Posterior vena cava (tissue), 2 donors: ENCODE measurements around the gene GAB1. TPM values are rescaled to one million over a fixed set of nuclear protein-coding genes. Genes with fewer than 3 reads are reported as not detected.

ENCODE experiments used
- DNase-seq: peaks from one replicate; pipeline ENCODE4 v3.0.0-alpha.2; 2020; ENCODE audit warnings: low spot score
- intact Hi-C, 2 donors: fragments of 100-400 bp; cut with DNase I; formaldehyde crosslinking; loops; one replicate each; pipeline versions ENCODE4 v1.14.1 to v1.14.2; 2022 to 2023
- long read RNA-seq, 2 donors: library from polyadenylated mRNA; unstranded; transcript quantifications; one replicate each; pipeline ENCODE4 v2.0.0, GENCODE V29; 2020 to 2021
- total RNA-seq, 2 donors: library from RNA; stranded (reverse); fragmentation: NEBNext Ultra II Directional; extraction: Animal tissue kit (Norgen Biotek cat#: 25700); gene quantifications; one replicate each; pipeline ENCODE4 v1.2.1, GENCODE V29; 2021
- donor health status: DM: yes; HTN: yes; CAD: no.
- donor health status: DM: yes; HTN: yes; CAD: no.

GAB1 gene
- 10 to 100 TPM; 36.0 to 36.6 TPM for total RNA-seq
- long read RNA-seq, donor 1, partial matches to known transcripts: 1 of 10 reads
- long read RNA-seq, donor 1, other reads (novel, unspliced or antisense): 8 of 10 reads
- long read RNA-seq, donor 2, partial matches to known transcripts: 1 of 7 reads
- long read RNA-seq, donor 2, other reads (novel, unspliced or antisense): 6 of 7 reads

DNA sequence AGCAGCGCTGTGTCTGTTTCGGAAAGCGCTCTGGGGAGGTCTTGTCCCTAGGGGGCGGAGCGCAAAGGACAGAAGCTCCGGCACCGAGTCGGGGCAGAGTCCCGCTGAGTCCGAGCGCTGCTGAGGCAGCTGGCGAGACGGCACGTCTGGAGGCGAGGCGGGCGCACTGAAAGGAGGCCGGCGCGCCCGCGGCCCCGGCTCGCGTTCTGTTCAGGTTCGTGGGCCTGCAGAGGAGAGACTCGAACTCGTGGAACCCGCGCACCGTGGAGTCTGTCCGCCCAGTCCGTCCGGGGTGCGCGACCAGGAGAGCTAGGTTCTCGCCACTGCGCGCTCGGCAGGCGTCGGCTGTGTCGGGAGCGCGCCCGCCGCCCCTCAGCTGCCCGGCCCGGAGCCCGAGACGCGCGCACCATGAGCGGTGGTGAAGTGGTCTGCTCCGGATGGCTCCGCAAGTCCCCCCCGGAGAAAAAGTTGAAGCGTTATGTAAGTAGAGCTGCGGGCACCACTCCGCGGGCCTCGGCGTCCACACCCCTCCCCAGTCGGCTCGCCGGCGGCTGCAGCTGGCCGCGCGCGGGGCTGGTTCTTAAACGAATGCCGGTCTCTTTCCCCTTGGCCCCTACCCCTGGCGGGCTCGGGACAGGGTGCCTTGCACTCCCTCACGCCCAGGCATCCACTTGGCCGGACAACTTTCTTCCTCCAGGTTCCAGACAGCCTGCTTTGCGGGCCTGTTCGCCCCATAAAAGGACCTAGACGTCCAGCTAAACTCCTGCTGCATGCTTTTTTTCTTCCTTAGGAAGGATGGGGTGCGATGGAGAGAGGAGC lies at the start of gene GAB1:
TSS of gene GAB1 (plus strand) at position 96 of the 819 bp plus-strand sequence. CDS start at position 409, 313 bp downstream.
- intact Hi-C loops: loop anchor here in 1 of 2 donors (5.0 kb wide), 1 partner anchor 130 kb away; no protein-coding TSS in a partner anchor
- DNase-seq: peak; percentile 93

DNA sequence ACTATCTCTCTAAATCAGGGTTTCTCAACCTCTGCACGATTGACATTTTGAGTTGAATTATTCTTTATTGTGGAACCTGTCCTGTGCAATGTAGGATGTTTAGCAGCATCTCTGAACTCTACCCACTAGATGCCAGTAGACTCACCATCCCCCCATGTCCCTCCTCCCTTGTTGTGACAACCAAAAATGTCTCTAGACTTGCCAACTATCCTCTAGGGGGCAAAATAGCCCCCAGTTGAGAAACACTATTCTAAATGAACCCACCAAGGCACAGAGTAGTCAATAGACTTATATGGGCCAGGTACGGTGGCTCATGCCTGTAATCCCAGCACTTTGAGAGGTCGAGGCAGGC lies 49.1 kb upstream of the GAB1 start:
- intact Hi-C loops: no loop called here

DNA sequence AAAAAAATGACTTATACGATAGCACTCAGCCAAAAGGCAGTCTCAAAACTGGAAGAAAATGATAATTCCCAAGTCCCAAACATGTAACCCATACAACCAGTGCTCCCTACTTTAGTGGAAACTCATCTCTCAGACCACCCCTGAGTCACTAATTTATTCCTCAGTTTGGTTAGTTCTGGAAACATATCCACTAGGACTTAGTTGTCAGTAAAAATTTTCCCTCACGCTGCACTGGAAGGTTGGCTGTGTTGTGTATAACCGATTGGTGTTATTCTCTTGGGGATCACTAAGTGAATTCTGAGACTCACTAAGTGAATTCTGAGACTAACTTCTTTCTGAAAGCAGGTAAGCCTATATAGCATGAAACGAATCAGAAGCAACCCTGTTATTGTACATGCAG lies 48.5 kb upstream of the GAB1 start:
- no peak for DNase-seq
- intact Hi-C loops: no loop called here

More for the DNA sequence above, 49.1 kb upstream of the GAB1 start:
- no peak for DNase-seq

DNA sequence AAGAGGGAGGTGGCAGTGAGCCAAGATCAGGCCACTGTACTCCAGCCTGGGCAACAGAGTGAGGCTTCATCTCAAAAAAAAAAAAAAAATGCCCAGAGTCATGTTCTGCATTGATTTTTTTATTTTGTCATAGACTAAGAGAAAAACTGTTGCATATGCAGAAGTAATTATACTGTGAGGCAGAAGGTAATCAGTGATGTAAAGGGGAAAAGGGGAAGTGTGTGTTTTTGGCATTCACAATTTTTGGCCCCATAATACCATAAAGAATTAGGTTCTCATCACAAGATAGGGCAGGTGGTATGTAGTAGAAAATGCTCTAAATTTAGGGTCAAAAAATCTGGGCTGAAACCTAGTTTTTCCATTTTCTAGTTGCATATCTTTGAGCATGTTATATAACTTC lies 47.3 kb upstream of the GAB1 start:
- no peak for DNase-seq
- intact Hi-C loops: no loop called here

DNA sequence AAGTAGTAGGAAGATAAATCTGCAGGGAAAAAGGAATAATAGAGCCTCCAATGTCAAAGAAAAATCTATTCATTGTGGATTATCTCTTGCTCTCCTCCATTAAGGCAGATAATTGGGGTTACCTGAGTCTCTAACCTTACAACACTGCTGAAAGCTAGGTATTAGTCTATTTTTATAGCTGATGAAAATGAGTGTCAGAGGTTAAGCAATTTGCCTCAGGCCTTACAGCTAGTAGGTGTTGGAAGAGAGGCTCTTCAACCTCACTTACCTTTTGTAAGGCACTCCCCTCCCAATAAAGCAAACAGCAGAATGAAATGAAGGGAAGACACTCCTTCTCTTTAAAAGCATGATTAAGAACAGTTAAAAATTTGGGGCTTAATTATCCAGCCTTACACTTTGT lies 45.4 kb upstream of the GAB1 start:
- no peak for DNase-seq
- intact Hi-C loops: no loop called here

DNA sequence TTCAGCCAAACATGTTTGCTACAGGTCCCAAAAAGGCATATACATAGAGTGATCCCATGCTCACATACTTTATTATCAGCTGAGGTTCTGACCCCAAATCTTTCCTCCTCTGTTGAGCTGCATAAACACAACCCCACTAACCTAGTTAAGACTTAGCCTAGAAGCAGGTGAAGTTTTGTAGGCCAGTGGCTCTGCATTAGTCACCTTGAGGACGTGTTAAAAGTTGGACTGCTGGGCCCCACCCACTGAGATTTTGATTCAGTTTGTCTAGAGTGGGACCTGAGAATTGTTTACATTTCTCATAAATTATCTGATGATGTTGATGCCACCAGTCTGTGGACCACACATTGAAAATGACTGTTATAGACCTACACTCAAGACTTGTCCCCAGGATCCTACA lies 43.8 kb upstream of the GAB1 start:
- no peak for DNase-seq
- intact Hi-C loops: no loop called here

DNA sequence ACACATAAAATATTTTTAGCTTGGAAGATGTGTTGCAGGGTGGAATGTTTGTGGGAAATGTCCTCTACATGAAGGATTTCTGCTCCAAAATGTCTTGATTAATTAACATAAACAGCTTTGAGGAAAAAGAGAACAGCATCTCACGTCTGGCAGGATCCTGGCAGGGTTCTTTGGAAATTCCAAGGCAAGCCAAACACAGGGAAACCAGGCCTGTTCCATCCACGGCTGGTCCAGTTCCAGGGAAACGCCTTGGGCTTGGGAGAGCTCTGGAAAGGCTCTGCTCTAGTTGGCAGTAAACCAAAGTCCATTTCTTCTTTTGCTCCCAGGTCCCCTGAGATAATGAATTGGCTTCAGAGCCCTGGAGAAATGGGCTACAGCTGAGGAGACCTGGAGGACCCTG lies 42.4 kb upstream of the GAB1 start:
- intact Hi-C loops: no loop called here
- peak; percentile 92 for DNase-seq

DNA sequence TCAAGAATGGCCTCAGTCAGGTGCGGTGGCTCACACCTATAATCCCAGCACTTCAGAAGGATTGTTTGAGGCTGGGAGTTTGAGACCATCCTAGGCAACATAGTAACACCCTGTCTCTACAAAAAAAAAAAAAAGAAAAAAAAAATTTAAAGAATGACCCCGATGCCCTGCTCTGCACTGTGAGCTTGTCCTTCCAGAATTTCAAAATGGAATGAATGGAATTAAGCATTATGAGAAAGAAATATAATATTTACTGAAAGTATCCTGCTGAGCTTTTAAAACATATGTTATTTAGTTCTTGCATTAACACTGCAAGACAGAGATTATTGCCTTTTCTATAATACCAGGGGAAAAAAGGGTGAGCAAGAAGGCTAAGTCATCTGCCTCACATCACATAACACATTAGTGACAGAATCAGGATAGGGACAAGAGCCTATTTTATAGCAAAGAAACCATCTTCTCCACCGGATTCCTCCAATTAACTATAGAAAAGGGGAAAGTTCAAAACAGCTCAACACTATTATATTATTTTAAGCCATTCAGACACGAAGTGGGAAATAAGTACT lies 41.9 kb upstream of the GAB1 start:
- intact Hi-C loops: no loop called here
- no peak for DNase-seq

DNA sequence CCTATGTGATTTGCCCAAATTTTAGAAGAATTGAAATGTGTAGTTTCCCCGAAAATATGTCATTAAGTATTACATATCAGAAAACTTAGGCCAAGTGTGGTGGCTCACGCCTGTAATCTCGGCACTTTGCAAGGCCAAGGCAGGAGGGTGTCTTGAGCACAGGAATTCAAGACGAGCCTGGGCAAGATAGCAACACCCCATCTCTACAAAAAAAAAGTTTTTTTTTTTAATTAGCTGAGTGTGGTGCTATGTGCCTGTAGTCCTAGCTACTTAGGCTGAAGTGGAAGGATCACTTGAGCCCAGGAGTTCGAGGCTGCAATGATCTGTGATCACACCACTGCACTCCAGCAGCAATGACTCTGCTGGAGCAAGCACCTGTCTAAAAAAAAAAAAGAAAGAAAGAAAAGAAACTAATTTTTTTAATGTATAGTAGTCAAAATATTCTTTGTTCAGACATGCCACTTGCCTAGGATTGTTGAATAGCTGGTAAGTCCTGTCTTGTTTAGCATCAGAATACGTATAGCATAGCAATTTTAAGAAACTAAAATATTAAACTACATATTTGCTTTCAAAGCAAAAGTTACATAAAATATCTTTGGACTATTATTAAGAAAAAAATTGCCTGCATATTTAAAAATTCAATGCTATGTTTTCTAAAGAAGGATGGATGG lies 40.1 kb upstream of the GAB1 start:
- DNase-seq: no peak
- intact Hi-C loops: no loop called here

DNA sequence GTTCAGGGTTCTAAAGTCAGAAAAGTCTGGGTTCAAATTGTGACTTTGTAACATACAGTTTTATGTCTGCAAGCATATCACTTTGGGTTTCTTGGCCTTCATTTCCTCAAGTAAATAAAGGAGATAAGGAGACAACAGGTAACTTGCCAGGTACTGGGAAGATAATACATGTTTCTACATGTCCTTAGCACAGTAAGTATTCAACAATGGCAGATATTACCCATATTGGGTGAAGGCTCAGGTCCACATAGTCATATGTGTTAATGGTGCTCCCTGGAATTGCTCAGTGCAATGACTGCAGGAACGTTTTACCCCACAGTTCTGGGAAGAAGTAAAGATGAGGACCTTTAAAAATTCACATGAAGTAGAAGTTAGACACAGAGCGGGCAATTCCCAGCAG lies 35.8 kb upstream of the GAB1 start:
- no peak for DNase-seq
- intact Hi-C loops: no loop called here

DNA sequence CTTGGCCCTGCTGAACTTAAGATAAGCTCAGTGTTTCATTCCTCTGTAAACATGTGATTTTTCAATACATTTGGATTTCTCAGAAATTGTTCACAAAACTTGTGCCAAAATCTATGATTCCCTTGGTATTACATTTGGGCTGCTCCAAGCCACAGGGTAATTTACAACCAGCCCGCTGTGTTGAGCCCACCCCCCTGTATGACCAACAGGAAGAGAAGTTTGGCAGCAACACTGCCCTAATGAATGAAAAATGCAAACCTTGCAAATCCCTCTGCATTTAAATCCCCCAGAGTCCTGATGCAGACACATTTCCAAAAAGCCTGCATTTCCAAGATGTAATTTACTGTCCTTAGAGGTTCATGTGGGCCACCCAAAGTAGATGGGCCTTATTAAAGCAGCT lies 34.1 kb upstream of the GAB1 start:
- intact Hi-C loops: no loop called here
- no peak for DNase-seq

DNA sequence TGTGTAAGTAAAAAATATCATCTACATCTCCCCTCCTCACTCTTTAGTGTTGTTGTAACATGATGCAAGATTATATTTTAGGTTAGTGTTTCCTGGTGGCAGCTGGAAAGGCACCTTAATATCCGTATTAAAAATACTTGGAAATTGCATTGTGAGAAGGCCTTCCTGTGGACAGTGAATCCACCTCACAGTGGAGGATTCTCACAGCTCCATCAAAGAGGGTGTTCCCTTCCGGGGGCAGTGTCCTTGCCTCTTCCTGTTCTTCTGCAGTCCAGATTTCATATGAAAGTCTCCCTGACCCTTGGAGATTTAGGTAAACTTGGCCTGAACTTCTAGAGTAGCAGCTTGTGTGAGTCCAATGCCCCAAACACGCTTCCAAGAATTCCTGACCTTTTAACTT lies 29.9 kb upstream of the GAB1 start:
- DNase-seq: no peak
- intact Hi-C loops: no loop called here

DNA sequence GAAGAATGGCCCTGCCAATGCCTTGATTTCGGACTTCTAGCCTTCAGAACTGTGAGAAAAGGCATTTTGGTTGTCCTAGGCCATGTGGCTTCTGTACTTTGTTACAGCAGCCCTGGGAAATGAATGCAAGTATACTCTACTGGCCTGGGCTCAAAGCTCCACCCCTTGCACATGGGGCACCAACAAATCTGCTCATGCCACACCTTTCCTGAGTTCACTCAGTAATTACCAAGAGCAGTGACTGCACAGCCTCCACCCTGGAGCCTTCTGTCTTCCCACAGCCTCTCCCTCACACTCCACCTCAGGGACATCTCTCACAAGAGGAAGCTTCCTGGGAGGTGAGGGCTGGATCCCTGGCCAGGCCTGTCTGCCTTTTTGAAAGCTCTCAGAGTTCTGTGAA lies 29.1 kb upstream of the GAB1 start:
- intact Hi-C loops: no loop called here
- DNase-seq: no peak

DNA sequence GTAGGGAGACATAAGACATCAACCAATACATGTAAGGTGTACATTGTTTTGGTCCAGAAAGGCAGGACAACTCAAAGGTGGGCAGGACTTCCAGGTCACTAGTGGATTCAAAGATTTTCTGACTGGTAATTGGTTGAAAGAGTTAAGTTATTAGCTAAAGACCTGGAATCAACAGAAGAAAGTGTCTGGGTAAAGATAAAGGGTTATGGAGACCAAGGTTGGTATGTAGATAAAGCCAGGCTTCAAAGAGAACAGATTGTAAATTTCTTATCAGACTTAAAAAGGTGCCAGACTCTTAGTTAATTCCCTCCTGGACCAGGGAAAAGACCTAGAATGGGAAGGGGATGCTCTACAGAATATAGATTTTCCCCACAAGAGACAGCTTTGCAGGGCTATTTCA lies 28.3 kb upstream of the GAB1 start:
- intact Hi-C loops: no loop called here
- DNase-seq: no peak

DNA sequence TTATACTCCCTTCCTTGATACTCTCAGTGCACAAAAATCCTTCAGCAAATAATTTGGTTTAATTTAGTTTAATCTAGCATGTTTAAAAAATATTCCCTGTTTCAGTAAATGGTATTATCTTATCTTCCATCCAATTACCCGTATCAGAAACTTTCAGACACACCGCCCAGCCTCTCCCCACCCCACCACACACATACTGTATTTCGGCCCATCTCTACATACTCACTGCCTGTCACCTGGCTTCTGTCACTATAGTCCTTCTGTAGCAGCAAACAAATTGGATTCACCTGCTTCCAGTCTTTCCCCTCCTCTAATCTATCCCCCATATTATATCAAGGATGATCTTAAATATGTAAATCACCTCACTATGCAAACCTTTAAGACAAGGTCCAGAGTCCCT lies 24.8 kb upstream of the GAB1 start:
- DNase-seq: no peak
- intact Hi-C loops: no loop called here

DNA sequence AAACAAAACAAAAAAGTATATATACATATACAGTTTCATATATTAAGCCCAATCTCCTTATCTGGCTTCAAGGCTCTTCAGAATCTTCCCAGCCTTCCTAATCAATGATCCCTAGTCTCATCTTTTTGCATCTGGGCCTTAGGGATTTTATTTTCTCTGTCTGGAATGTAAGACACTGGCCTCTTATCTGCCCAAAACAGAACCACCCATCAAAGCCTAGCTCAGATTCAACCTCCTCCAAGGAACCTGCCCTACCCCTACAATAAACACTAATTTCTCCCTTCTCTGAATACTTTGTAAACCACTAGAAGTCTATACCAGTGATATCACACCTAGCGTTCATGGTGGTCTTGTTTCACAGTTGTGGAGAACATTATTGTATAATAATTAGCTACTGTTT lies 23.2 kb upstream of the GAB1 start:
- intact Hi-C loops: no loop called here
- DNase-seq: no peak

DNA sequence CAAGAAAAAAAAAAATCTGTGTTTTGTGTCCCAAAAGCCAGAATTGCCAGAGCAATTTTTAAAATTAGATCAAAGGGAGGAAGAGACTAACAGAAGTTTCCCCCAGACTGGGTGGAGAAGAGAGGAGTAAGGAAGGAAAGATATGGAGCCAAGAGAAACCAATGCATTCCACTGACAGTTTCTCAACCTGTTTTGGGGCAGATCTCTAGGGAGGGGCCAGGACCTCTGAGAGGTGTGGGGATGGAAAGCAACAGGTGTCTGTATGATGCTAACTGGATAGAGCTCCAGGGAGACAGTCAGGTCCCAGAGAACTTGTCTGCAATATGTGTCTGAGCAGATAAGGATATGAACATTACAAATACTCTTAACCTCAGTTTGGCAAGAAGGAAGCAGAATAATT lies 22.7 kb upstream of the GAB1 start:
- intact Hi-C loops: no loop called here
- no peak for DNase-seq

DNA sequence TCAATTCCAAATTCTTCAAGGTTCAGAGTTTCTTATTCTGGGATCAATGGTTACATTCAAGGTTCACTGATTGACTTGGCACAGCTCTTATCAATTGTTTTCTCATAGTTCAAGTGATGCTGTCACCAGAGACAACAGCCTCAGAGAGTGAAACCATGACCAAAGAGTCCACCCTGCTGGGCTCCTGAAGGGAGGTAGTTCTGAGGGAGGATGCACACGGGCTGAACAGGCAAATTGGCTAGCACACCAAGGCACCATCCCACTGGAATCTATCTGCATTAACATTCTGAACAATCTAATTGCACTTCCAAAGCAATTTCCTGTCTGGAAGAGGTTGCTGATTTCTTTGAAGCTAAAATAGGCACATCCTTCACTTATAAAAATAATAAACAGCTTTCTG lies 16.6 kb upstream of the GAB1 start:
- DNase-seq: no peak
- intact Hi-C loops: no loop called here

DNA sequence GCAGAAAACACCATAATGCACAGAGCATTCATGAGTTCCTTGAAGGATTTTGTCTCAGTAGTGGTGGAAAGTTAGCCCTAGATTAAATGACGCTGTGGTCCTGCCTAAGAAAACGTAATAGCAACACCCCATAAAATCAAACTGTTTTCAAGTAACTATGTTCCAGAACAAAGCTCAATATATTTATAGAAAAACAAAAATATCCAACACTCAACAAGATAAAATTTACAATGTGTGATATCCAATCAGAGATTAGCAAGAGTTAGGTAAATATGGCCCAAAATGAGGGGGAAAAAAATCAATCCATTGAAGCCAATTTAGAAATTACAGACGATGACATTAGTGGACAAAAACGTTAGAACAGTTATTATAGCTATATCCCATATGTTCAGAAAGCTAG lies 9.9 kb upstream of the GAB1 start:
- no peak for DNase-seq
- intact Hi-C loops: no loop called here

DNA sequence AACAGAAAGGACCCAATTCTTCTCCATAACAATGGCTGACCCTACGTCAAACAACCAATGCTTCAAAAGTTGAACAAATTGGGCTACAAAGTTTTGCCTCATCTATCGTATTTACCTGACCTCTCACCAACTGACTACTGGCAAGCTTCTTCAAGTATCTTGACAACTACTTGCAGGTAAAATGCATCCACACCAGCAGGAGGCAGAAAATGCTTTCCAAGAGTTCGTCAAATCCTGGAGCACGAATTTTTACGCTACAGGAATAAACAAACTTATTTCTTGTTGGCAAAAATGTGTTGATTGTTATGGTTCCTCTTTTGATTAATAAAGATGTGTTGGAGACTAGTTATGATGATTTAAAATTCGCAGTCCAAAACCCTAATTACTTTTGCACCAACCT lies 6.7 kb upstream of the GAB1 start:
- DNase-seq: no peak
- intact Hi-C loops: no loop called here
